ENCODE results near the gene ROPN1B.

Gene ROPN1B

DNA sequence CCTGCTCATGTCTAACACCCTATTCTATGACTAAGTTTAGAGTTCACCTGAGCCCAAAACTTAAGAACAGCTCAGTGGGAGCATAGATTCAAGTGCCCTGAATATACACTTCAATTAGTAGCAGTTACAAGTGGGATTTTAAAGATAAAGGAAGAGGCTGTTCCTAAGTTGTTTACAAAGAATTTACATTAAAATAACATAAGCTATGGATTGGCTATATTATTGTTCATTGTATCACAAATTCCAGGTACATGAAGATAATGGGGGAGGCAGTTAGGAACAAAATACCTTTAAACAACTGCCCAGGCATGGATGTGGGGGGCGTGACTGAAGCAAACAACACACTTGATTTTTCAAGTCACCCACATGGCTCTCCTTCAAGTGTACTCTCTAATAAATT, 52.7 kb downstream of the ROPN1B start:
- TF ChIP-seq, protein P1, sequence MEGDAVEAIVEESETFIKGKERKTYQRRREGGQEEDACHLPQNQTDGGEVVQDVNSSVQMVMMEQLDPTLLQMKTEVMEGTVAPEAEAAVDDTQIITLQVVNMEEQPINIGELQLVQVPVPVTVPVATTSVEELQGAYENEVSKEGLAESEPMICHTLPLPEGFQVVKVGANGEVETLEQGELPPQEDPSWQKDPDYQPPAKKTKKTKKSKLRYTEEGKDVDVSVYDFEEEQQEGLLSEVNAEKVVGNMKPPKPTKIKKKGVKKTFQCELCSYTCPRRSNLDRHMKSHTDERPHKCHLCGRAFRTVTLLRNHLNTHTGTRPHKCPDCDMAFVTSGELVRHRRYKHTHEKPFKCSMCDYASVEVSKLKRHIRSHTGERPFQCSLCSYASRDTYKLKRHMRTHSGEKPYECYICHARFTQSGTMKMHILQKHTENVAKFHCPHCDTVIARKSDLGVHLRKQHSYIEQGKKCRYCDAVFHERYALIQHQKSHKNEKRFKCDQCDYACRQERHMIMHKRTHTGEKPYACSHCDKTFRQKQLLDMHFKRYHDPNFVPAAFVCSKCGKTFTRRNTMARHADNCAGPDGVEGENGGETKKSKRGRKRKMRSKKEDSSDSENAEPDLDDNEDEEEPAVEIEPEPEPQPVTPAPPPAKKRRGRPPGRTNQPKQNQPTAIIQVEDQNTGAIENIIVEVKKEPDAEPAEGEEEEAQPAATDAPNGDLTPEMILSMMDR (IDR thresholded peaks at IDR 0.05), result no peak

DNA sequence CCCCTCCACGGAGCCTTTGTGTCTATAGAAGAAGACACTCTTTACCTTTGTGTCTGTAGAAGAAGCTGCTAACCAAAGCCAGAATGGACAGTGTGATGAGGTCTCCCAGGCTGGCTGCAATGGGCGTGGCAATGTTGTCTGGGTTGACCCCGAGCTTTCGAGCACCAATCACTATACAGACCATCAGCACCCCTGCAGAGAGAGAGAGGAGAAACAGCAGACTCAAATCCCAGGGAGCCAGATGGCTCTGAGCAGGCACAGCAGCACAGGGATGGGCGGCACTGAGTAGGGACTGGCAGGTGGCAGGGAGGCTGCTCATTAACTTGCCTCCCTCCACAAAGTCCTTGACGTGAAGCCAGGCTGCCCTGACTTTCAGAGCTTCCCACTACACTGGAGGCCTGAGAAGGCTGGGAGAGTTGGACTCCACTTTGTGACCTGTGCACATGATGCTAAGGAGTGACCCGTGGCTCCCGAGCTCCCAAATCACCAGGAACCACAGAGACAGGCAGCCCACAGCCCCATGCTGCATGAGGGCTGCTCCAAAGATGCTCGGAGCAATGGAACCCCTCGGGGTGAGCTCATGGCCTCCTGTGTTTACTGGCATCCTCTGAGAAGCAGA, 53.9 kb downstream of the ROPN1B start:
- TF ChIP-seq, protein P1 (IDR thresholded peaks at IDR 0.05), result no peak

DNA sequence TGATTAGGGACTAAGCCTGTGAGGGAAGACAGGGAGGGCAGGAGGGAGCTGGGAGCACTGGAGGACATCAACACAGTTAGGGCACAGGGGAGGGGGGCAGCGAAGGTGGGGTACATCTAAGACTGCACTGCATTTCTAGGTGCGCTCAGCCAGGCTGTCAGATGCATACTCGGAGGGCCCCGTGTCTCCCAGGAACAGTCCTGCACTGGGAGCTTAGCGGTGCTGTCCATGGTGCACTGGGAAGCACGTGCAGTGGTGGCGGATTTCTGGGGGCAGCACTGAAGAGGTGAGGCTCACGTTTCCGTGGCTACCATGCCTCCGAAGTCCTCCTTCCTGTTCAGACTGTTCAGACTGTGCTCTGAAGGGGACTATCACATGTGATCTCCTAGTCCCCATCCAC, 54.4 kb downstream of the ROPN1B start:
- TF ChIP-seq, protein P1 (IDR thresholded peaks at IDR 0.05), result no peak

DNA sequence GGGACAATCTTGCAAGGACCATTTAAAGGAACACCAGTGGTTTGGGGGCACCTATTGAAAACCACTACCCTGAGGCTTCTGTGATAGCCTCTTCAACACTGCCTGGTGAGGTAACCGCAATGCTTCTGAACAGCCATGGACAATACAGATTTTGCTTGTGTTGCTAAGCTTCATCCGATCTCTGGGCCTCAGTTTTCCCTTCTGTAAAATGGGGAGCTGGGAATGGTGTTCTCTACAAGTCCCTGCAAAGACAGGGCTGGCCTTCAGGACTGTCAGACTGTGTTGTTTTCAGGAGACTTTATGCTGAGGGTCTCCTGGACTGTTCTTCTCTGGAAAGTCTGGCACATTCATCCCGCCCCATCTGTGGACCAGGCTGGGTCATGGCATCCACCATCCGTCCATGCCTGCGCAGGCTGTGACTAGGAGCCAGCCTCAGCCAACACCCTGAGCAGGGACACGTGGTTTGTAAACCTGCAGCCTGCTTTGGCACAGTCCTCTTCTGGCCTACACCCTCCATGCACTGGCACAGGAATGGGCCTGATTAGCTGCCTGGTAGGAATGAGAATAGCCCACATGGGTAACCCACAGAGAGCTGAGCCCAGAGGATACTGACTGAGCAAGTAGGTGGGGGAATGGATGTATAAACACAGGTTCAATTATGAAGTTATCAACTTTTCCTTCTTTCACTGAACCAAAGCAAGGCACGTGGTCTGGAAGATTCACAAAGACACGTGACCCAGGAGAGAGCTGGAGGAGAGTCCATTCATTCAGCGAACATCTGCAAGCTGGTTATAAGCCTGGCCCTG, 55.3 kb downstream of the ROPN1B start:
- TF ChIP-seq, protein P1 (IDR thresholded peaks at IDR 0.05), result no peak

- TF ChIP-seq, protein P1 (IDR thresholded peaks at IDR 0.05), result no peak
Observed at GRCh38 chr3:126025116-126025729, 56.2 kb downstream of the ROPN1B start.

- TF ChIP-seq, protein P1 (IDR thresholded peaks at IDR 0.05), result no peak
Observed at GRCh38 chr3:126025862-126026261, 56.9 kb downstream of the ROPN1B start.

GRCh38 chr3:126026277-126026751, 57.3 kb downstream of the ROPN1B start:
- TF ChIP-seq, protein P1 (IDR thresholded peaks at IDR 0.05), result no peak
